ENCODE results near the gene PTX4. TPM values are rescaled to one million over a fixed set of nuclear protein-coding genes. Genes with fewer than 3 reads are reported as not detected.

PTX4 gene
- total RNA-seq, 1 donor from 2014 or later = not detected

- TF ChIP-seq, protein P1, sequence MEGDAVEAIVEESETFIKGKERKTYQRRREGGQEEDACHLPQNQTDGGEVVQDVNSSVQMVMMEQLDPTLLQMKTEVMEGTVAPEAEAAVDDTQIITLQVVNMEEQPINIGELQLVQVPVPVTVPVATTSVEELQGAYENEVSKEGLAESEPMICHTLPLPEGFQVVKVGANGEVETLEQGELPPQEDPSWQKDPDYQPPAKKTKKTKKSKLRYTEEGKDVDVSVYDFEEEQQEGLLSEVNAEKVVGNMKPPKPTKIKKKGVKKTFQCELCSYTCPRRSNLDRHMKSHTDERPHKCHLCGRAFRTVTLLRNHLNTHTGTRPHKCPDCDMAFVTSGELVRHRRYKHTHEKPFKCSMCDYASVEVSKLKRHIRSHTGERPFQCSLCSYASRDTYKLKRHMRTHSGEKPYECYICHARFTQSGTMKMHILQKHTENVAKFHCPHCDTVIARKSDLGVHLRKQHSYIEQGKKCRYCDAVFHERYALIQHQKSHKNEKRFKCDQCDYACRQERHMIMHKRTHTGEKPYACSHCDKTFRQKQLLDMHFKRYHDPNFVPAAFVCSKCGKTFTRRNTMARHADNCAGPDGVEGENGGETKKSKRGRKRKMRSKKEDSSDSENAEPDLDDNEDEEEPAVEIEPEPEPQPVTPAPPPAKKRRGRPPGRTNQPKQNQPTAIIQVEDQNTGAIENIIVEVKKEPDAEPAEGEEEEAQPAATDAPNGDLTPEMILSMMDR (conservative IDR thresholded peaks at IDR 0.05; ENCODE audit: low read depth, low read length) = no peak
- no peak for DNase-seq (ENCODE audit: low read depth)
- no peak overlapping the region for H3K4me3 ChIP-seq (ENCODE audit: low read depth, low read length)
Observed at GRCh38 chr16:1447965-1448364, 40.8 kb downstream of the PTX4 start.

GRCh38 chr16:1446296-1447080 is 42.3 kb downstream of the PTX4 start:
- no peak overlapping the region for H3K4me3 ChIP-seq (ENCODE audit: low read depth, low read length)
- DNase-seq (ENCODE audit: low read depth) = no peak
- TF ChIP-seq, protein P1 (conservative IDR thresholded peaks at IDR 0.05; ENCODE audit: low read depth, low read length) = no peak

DNA sequence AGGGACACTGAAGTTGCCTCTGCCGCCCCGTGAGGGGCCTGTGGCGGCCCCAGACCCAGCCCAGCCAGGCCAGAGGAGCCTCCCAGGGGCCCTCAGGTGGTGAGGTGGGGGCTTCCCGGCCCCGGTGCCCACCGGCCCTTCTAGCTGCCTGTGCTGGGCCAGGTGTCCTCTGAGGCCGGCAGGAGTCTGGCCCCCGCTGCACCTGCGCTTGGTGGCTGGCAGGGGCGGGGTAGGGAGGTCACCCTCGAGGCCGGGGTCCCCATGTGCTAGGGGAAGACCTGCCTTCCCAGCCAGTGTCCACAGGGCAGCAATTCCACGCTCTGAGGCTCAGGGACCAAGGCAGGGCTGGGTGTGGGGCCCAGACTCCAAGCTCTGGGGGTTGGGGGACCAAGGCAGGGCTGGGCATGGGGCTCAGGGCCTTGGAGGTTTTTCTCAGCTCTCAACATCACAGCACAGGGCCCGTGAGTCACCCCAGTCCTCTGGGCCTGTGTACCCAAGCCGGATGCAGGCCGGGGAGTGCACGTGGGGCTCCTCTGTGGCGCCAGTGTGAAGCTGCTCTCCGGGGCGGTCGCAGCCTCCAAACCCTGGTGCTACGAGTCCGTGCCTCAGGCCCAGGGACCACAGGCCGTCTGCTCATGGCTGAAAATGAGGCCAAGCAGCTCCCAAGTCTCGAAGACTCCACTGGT is 43.1 kb downstream of the PTX4 start:
- DNase-seq (ENCODE audit: low read depth) = no peak
- no peak overlapping the region for H3K4me3 ChIP-seq (ENCODE audit: low read depth, low read length)
- TF ChIP-seq, protein P1 (conservative IDR thresholded peaks at IDR 0.05; ENCODE audit: low read depth, low read length) = no peak

- DNase-seq (ENCODE audit: low read depth) = no peak
- no peak overlapping the region for H3K4me3 ChIP-seq (ENCODE audit: low read depth, low read length)
- TF ChIP-seq, protein P1 (conservative IDR thresholded peaks at IDR 0.05; ENCODE audit: low read depth, low read length) = no peak
Observed at GRCh38 chr16:1444730-1445517, 43.8 kb downstream of the PTX4 start.

GRCh38 chr16:1443980-1444729 is 44.6 kb downstream of the PTX4 start, which contains the start of gene CCDC154:
Gene CCDC154, minus strand, starts transcription at chr16:1444556. Its CDS starts 234 bp downstream, at chr16:1444322.
- H3K4me3 ChIP-seq (ENCODE audit: low read depth, low read length) = no peak within 1 kb of the TSS
- TF ChIP-seq, protein P1 (conservative IDR thresholded peaks at IDR 0.05; ENCODE audit: low read depth, low read length) = no peak
- no peak for DNase-seq (ENCODE audit: low read depth)

DNA sequence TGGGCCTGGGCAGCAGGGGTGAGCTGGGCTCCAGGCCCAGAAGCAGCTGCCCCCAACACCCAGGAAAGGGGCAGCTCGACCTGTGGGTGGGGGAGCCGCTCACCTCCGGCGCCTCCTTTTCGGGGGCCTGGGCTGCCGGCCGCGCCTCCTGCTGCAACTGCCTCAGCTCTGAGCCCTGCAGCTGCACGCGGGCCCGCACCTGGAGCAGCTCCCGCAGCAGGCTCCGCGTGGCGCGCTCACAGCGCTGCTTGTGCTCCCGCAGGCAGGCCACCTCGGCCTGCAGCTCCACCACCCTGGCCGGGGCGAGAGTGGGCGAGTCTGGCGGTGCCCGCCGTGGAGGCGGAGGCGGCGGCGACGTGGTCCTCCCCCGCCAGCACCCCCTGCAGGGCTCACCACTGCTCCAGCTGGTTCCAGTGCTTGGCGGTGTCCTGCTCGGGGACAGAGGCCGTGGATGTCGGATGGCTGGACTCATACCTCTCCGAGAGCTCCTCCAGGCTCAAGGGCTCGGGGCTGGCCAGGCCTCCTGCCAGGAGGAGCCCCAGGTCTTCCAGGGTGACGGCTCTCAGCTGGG is 45.3 kb downstream of the PTX4 start:
- TF ChIP-seq, protein P1 (conservative IDR thresholded peaks at IDR 0.05; ENCODE audit: low read depth, low read length) = no peak
- no peak for DNase-seq (ENCODE audit: low read depth)
- H3K4me3 ChIP-seq (ENCODE audit: low read depth, low read length) = no peak overlapping the region

All from epithelial cell of proximal tubule (primary cell).